Measurements from ENCODE around the gene SERPINE2. TPM values are rescaled to one million over a fixed set of nuclear protein-coding genes. Genes with fewer than 3 reads are reported as not detected.

SERPINE2 gene
- total RNA-seq, 1 experiment from 2014 or later, result 93.3 TPM

- no peak for TF ChIP-seq SP1 (IDR thresholded peaks at IDR 0.05; ENCODE audit: low read depth)
- TF ChIP-seq EGR1 (IDR thresholded peaks at IDR 0.05; ENCODE audit: low read depth), result no peak
- no peak for TF ChIP-seq SRF (IDR thresholded peaks at IDR 0.05; ENCODE audit: low read depth)
- TF ChIP-seq EZH2phosphoT487 (IDR thresholded peaks at IDR 0.05; ENCODE audit: borderline replicate concordance), result no peak
Observed at GRCh38 chr2:224032283-224032682, 6.8 kb downstream of the SERPINE2 start (continued).

- no peak for TF ChIP-seq ELF1 (IDR thresholded peaks at IDR 0.05; ENCODE audit: borderline replicate concordance, low read depth)
- TF ChIP-seq ZFX (IDR thresholded peaks at IDR 0.05), result no peak
- no peak for TF ChIP-seq CTCF (IDR thresholded peaks at IDR 0.05 in 2 of 3, conservative IDR thresholded peaks at IDR 0.05 in 1 of 3; ENCODE audit: borderline replicate concordance in 1 of 3, insufficient read depth in 1 of 3, low read depth in 2 of 3, low read length in 2 of 3)
- no peak for TF ChIP-seq TCF7L2 (IDR thresholded peaks at IDR 0.05; ENCODE audit: borderline replicate concordance, extremely low read depth, insufficient read depth, insufficient read length)
- no peak for TF ChIP-seq ZBTB33 (IDR thresholded peaks at IDR 0.05; ENCODE audit: extremely low read depth, insufficient replicate concordance, low read length)
- no peak for TF ChIP-seq CBX3 (IDR thresholded peaks at IDR 0.05; ENCODE audit: low read depth)
- no TSS peak for BruUV-seq (replicated peaks)
- DNase-seq (ENCODE audit: low read depth, low spot score), result no peak
- H4K20me1 ChIP-seq (ENCODE audit: insufficient read depth), result no peaks in the 10 kb centered on the region
- no peaks in the 10 kb centered on the region for H3K9me3 ChIP-seq (ENCODE audit: control insufficient read depth in 1 of 2, insufficient read depth in 1 of 2, low read depth in 1 of 2, low read length in 2 of 2)
- H3K4me3 ChIP-seq (replicated peaks in 1 of 2; ENCODE audit: low read depth in 1 of 2, low read length in 2 of 2), result no peak overlapping the region
- CTCF ChIA-PET, result no interaction called here
- H2AFZ ChIP-seq (ENCODE audit: low read depth, low read length, poor library complexity, severe bottlenecking), result no peak overlapping the region
- no peak overlapping the region for H3K27ac ChIP-seq (ENCODE audit: low read depth, low read length)
- H3K9me2 ChIP-seq (ENCODE audit: insufficient read depth), result no peaks in the 10 kb centered on the region
- POLR2A ChIA-PET, result no interaction called here
- H3K4me2 ChIP-seq (ENCODE audit: low read length), result no peak overlapping the region
- H3K36me3 ChIP-seq (ENCODE audit: control insufficient read depth in 1 of 2, insufficient read depth in 2 of 2, low read length in 2 of 2), result peaks cover 0 to 3% of the 10 kb centered on the region in 2 experiments; a peak in 1 of 4 replicates
- RAD21 ChIA-PET (ENCODE audit: low non-redundant PET in 1 of 2, low total read pairs in 2 of 2, uncharacterized antibody in 2 of 2, unreplicated experiment in 2 of 2), result no interaction called here
- peaks cover 28% of the 10 kb centered on the region for H3K79me2 ChIP-seq (ENCODE audit: insufficient read depth, low read length)
- H3K4me1 ChIP-seq (ENCODE audit: control insufficient read depth in 1 of 2, insufficient read depth in 2 of 2, low read length in 2 of 2), result no peaks in the 10 kb centered on the region
- H3K27me3 ChIP-seq (ENCODE audit: insufficient read depth, low read length), result no peaks in the 10 kb centered on the region
- no peak overlapping the region for H3K9ac ChIP-seq (ENCODE audit: low read length)
- peak; percentile 55 for ATAC-seq
- intact Hi-C loops (cut with micrococcal nuclease), result no loop called here
Observed at GRCh38 chr2:224031358-224031970, 7.6 kb downstream of the SERPINE2 start.

All from HCT116 (cell line).